ENCODE data around the gene ECHDC3. TPM values are rescaled to one million over a fixed set of nuclear protein-coding genes. Genes with fewer than 3 reads are reported as not detected.

The ECHDC3 gene
- total RNA-seq, 2 experiments from 2014 or later, result 1.3 to 1.5 TPM

GRCh38 chr10:11757821-11758463 is 15.8 kb downstream of the ECHDC3 start:
- H3K9me3 Mint-ChIP-seq, result no peaks in the 10 kb centered on the region
- H3K27me3 Mint-ChIP-seq (ENCODE audit: low read depth), result no peaks in the 10 kb centered on the region
- H3K4me3 Mint-ChIP-seq, result no peak overlapping the region
- peaks cover 5% of the 10 kb centered on the region for H3K4me1 Mint-ChIP-seq (ENCODE audit: low read depth)
- H3K36me3 Mint-ChIP-seq (ENCODE audit: low read depth), result no peaks in the 10 kb centered on the region
- intact Hi-C loops (cut with micrococcal nuclease), result loop anchor here (1.0 kb wide), 3 partner anchors 33 to 243 kb away; no protein-coding TSS in a partner anchor
- H3K27ac Mint-ChIP-seq, result no peak overlapping the region
- DNase-seq, result peak; percentile 95
- CTCF ChIA-PET, result interaction anchor here (0.6 to 7.1 kb wide), 53 partner anchors 10 to 1418 kb away, joined by 3 to 79 read pairs (median 4); partner anchors contain the start of gene ECHDC3

GRCh38 chr10:11758527-11759236 is 16.5 kb downstream of the ECHDC3 start:
- H3K27ac Mint-ChIP-seq, result no peak overlapping the region
- CTCF ChIA-PET, result interaction anchor here (0.6 to 7.1 kb wide), 36 partner anchors 9 to 1419 kb away, joined by 3 to 79 read pairs (median 4); partner anchors contain the start of gene ECHDC3
- no peaks in the 10 kb centered on the region for H3K36me3 Mint-ChIP-seq (ENCODE audit: low read depth)
- intact Hi-C loops (cut with micrococcal nuclease), result loop anchor here (1.0 kb wide), 3 partner anchors 33 to 243 kb away; no protein-coding TSS in a partner anchor
- no peaks in the 10 kb centered on the region for H3K9me3 Mint-ChIP-seq
- DNase-seq, result no peak
- no peak overlapping the region for H3K4me3 Mint-ChIP-seq
- H3K4me1 Mint-ChIP-seq (ENCODE audit: low read depth), result peaks cover 5% of the 10 kb centered on the region
- H3K27me3 Mint-ChIP-seq (ENCODE audit: low read depth), result no peaks in the 10 kb centered on the region

GRCh38 chr10:11759347-11759746 is 17.2 kb downstream of the ECHDC3 start:
- no peak for DNase-seq
- Mint-ChIP-seq H3K27me3 (ENCODE audit: low read depth) (no peaks in the 10 kb centered on the region), H3K4me1 (ENCODE audit: low read depth) (peaks cover 5% of the 10 kb centered on the region), H3K9me3 (no peaks in the 10 kb centered on the region), H3K4me3 (no peak overlapping the region), H3K27ac (no peak overlapping the region), H3K36me3 (ENCODE audit: low read depth) (no peaks in the 10 kb centered on the region)
- intact Hi-C loops (cut with micrococcal nuclease), result no loop called here
- CTCF ChIA-PET, result interaction anchor here (1.2 to 7.1 kb wide), 3 partner anchors 11 to 245 kb away, joined by 4 to 79 read pairs (median 4); no protein-coding TSS in a partner anchor

GRCh38 chr10:11760151-11760550 is 18.0 kb downstream of the ECHDC3 start:
- peaks cover 5% of the 10 kb centered on the region for H3K4me1 Mint-ChIP-seq (ENCODE audit: low read depth)
- no peaks in the 10 kb centered on the region for H3K9me3 Mint-ChIP-seq
- H3K27me3 Mint-ChIP-seq (ENCODE audit: low read depth), result no peaks in the 10 kb centered on the region
- DNase-seq, result no peak
- intact Hi-C loops (cut with micrococcal nuclease), result no loop called here
- H3K36me3 Mint-ChIP-seq (ENCODE audit: low read depth), result no peaks in the 10 kb centered on the region
- CTCF ChIA-PET, result interaction anchor here (1.0 to 7.1 kb wide), 3 partner anchors 19 to 255 kb away, joined by 3 to 79 read pairs (median 4); no protein-coding TSS in a partner anchor
- H3K4me3 Mint-ChIP-seq, result no peak overlapping the region
- no peak overlapping the region for H3K27ac Mint-ChIP-seq

GRCh38 chr10:11760861-11761260 is 18.7 kb downstream of the ECHDC3 start:
- Mint-ChIP-seq H3K36me3 (ENCODE audit: low read depth) (no peaks in the 10 kb centered on the region), H3K4me1 (ENCODE audit: low read depth) (peaks cover 5% of the 10 kb centered on the region), H3K4me3 (no peak overlapping the region), H3K9me3 (no peaks in the 10 kb centered on the region), H3K27ac (no peak overlapping the region), H3K27me3 (ENCODE audit: low read depth) (no peaks in the 10 kb centered on the region)
- CTCF ChIA-PET, result interaction anchor here (1.0 to 7.1 kb wide), 4 partner anchors 18 to 256 kb away, joined by 3 to 79 read pairs (median 4); no protein-coding TSS in a partner anchor
- DNase-seq, result no peak
- intact Hi-C loops (cut with micrococcal nuclease), result no loop called here

GRCh38 chr10:11761431-11761830 is 19.2 kb downstream of the ECHDC3 start:
- no peak for DNase-seq
- no peaks in the 10 kb centered on the region for H3K27me3 Mint-ChIP-seq (ENCODE audit: low read depth)
- H3K9me3 Mint-ChIP-seq, result no peaks in the 10 kb centered on the region
- no peak overlapping the region for H3K4me3 Mint-ChIP-seq
- CTCF ChIA-PET, result interaction anchor here (1.3 to 7.1 kb wide), 2 partner anchors 52 to 247 kb away, joined by 4 to 79 read pairs; no protein-coding TSS in a partner anchor
- no peak overlapping the region for H3K27ac Mint-ChIP-seq
- intact Hi-C loops (cut with micrococcal nuclease), result no loop called here
- H3K36me3 Mint-ChIP-seq (ENCODE audit: low read depth), result no peaks in the 10 kb centered on the region
- peaks cover 5% of the 10 kb centered on the region for H3K4me1 Mint-ChIP-seq (ENCODE audit: low read depth)

- Mint-ChIP-seq H3K9me3 (no peaks in the 10 kb centered on the region), H3K36me3 (ENCODE audit: low read depth) (no peaks in the 10 kb centered on the region), H3K27ac (no peak overlapping the region), H3K27me3 (ENCODE audit: low read depth) (no peaks in the 10 kb centered on the region), H3K4me1 (ENCODE audit: low read depth) (peaks cover 1% of the 10 kb centered on the region), H3K4me3 (no peak overlapping the region)
- DNase-seq, result no peak
- intact Hi-C loops (cut with micrococcal nuclease), result no loop called here
- CTCF ChIA-PET, result no interaction called here
Measured at GRCh38 chr10:11762706-11763500, 20.7 kb downstream of the ECHDC3 start.

- intact Hi-C loops (cut with micrococcal nuclease), result no loop called here
- Mint-ChIP-seq H3K4me3 (no peak overlapping the region), H3K27me3 (ENCODE audit: low read depth) (no peaks in the 10 kb centered on the region), H3K4me1 (ENCODE audit: low read depth) (no peaks in the 10 kb centered on the region), H3K9me3 (no peaks in the 10 kb centered on the region), H3K27ac (no peak overlapping the region), H3K36me3 (ENCODE audit: low read depth) (no peaks in the 10 kb centered on the region)
- no peak for DNase-seq
- CTCF ChIA-PET, result no interaction called here
Measured at GRCh38 chr10:11763501-11763861, 21.3 kb downstream of the ECHDC3 start.

- DNase-seq, result no peak
- Mint-ChIP-seq H3K27ac (no peak overlapping the region), H3K4me3 (no peak overlapping the region), H3K36me3 (ENCODE audit: low read depth) (no peaks in the 10 kb centered on the region), H3K27me3 (ENCODE audit: low read depth) (no peaks in the 10 kb centered on the region), H3K9me3 (no peaks in the 10 kb centered on the region), H3K4me1 (ENCODE audit: low read depth) (no peaks in the 10 kb centered on the region)
- intact Hi-C loops (cut with micrococcal nuclease), result no loop called here
- CTCF ChIA-PET, result interaction anchor here (0.6 to 1.4 kb wide), 3 partner anchors 17 to 250 kb away, joined by 3 to 5 read pairs (median 4); no protein-coding TSS in a partner anchor
Measured at GRCh38 chr10:11765141-11765540, 23.0 kb downstream of the ECHDC3 start.

GRCh38 chr10:11772575-11773288 is 30.6 kb downstream of the ECHDC3 start:
- CTCF ChIA-PET, result interaction anchor here (2.7 kb wide), 1 partner anchor 15 kb away, joined by 9 read pairs; no protein-coding TSS in a partner anchor
- no peak for DNase-seq
- Mint-ChIP-seq H3K9me3 (no peaks in the 10 kb centered on the region), H3K27me3 (ENCODE audit: low read depth) (no peaks in the 10 kb centered on the region), H3K4me3 (no peak overlapping the region), H3K36me3 (ENCODE audit: low read depth) (no peaks in the 10 kb centered on the region), H3K27ac (no peak overlapping the region), H3K4me1 (ENCODE audit: low read depth) (no peaks in the 10 kb centered on the region)
- intact Hi-C loops (cut with micrococcal nuclease), result no loop called here

- no peak for DNase-seq
- intact Hi-C loops (cut with micrococcal nuclease), result no loop called here
- CTCF ChIA-PET, result interaction anchor here (0.6 to 2.7 kb wide), 2 partner anchors 16 to 263 kb away, joined by 5 to 9 read pairs; no protein-coding TSS in a partner anchor
- Mint-ChIP-seq H3K27ac (no peak overlapping the region), H3K4me3 (no peak overlapping the region), H3K4me1 (ENCODE audit: low read depth) (no peaks in the 10 kb centered on the region), H3K36me3 (ENCODE audit: low read depth) (no peaks in the 10 kb centered on the region), H3K9me3 (no peaks in the 10 kb centered on the region), H3K27me3 (ENCODE audit: low read depth) (no peaks in the 10 kb centered on the region)
Measured at GRCh38 chr10:11773761-11774441, 31.7 kb downstream of the ECHDC3 start.
